SK-N-SH treated with all-trans-retinoic acid at 6 μM for 48 hours (cell line): ENCODE data around the gene RER1.

Experiments used
- OSR1 ChIP-seq: fragments of 250-450 bp; sonication (Bioruptor Pico); IDR thresholded peaks from 2 replicates; pipeline ENCODE4 v1.8.0; 2022; ENCODE audit warnings: moderate library complexity, mild to moderate bottlenecking, inconsistent platforms
- SNAI2 ChIP-seq: fragments of 250-450 bp; sonication (Bioruptor Pico); IDR thresholded peaks from 2 replicates; pipeline ENCODE4 v1.5.0; 2020; ENCODE audit warnings: mild to moderate bottlenecking, moderate library complexity

DNA sequence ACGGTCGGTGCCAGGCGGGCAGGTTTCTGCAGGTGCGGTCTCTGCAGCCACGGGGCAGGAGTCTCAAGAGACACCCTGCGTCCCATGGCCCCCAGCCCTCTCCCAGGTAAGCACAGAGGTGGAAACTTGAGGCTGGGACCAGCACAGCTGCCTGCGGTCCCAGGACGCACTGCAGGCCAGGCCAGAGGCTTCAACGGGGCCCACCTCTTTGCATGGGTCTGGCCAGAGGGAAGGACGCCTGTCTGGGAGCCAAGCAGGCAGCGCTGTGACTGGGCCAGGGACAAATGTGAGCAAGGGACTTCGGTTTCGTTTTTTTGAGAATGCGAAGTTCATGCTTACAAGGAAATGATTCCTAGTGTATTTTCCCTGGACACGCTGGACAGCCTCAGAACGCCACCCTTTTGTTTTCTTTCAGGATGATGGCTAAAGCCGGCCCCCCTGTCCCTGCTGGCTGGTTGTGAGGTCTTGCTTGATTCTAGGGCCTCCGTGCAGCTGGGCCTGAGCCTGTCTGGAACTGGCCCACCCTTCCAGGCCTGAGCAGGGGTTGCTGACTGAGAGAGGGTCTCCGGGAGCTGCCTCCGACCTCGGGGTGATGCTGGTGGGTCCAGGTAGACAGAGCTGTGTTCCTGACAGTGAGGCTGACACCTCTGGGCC, 38.6 kb upstream of the RER1 start:
- TF ChIP-seq OSR1 (CRISPR knock-in tag) (no peak), SNAI2 (CRISPR knock-in tag) (no peak)
